OCI-LY1 (cell line): Measurements from ENCODE around the gene NACA.

ENCODE experiments used
- H2AFZ ChIP-seq: fragments of 200-600 bp; sonication (generic), shearing (Covaris generic); 2 replicates; pipeline ENCODE4 v1.6.0; 2014; ENCODE audit warnings: antibody characterized with exemption, mild to moderate bottlenecking, low read length
- H3F3A ChIP-seq: fragments of 200-600 bp; sonication (generic), shearing (Covaris generic); 2 replicates; pipeline ENCODE4 v1.6.0; 2014; ENCODE audit warnings: mild to moderate bottlenecking, antibody characterized with exemption, low read length, moderate library complexity; ENCODE audit not compliant: insufficient read depth
- H3K27ac ChIP-seq: fragments of 200-600 bp; sonication (generic); 2 replicates; pipeline ENCODE4 v1.5.1; 2014; ENCODE audit warnings: low read length, mixed run types, mild to moderate bottlenecking, low read depth; ENCODE audit not compliant: poor library complexity, severe bottlenecking
- H3K27me3 ChIP-seq: fragments of 200-600 bp; sonication (generic); 2 replicates; pipeline ENCODE4 v1.6.0; 2014; ENCODE audit warnings: antibody characterized with exemption, mild to moderate bottlenecking, low read length, moderate library complexity; ENCODE audit not compliant: insufficient read depth
- H3K36me3 ChIP-seq: fragments of 200-600 bp; sonication (generic); 2 replicates; pipeline ENCODE4 v1.6.1; 2014; ENCODE audit warnings: mild to moderate bottlenecking, antibody characterized with exemption, low read length, moderate library complexity, mixed read lengths; ENCODE audit not compliant: insufficient read depth
- H3K4me1 ChIP-seq: fragments of 200-600 bp; sonication (generic); 2 replicates; pipeline ENCODE4 v1.5.1; 2014; ENCODE audit warnings: mild to moderate bottlenecking, low read length, moderate library complexity; ENCODE audit not compliant: insufficient read depth, severe bottlenecking
- H3K4me2 ChIP-seq: fragments of 200-600 bp; sonication (generic), shearing (Covaris generic); 2 replicates; pipeline ENCODE4 v1.6.1; 2014; ENCODE audit warnings: low read length
- H3K4me3 ChIP-seq: fragments of 200-600 bp; sonication (generic); 2 replicates; pipeline ENCODE4 v1.5.1; 2014; ENCODE audit warnings: low read length, low read depth, mild to moderate bottlenecking, mixed read lengths; ENCODE audit not compliant: poor library complexity, severe bottlenecking
- H3K79me2 ChIP-seq: fragments of 200-600 bp; shearing (Covaris generic); 2 replicates; pipeline ENCODE4 v1.6.1; 2016; ENCODE audit warnings: mixed run types, low read length, mixed read lengths; ENCODE audit not compliant: insufficient read depth
- H3K9ac ChIP-seq: fragments of 200-600 bp; sonication (generic), shearing (Covaris generic); 2 replicates; pipeline ENCODE4 v1.6.1; 2014; ENCODE audit warnings: mild to moderate bottlenecking, low read length, mixed read lengths
- H3K9me2 ChIP-seq: fragments of 200-600 bp; sonication (generic), shearing (Covaris generic); 2 replicates; pipeline ENCODE4 v1.6.1; 2014; ENCODE audit warnings: low read depth, mild to moderate bottlenecking, low read length, mixed read lengths
- H3K9me3 ChIP-seq: fragments of 200-600 bp; shearing (Covaris generic); 2 replicates; pipeline ENCODE4 v1.6.1; 2014; ENCODE audit warnings: low read length, mixed read lengths
- H4K20me1 ChIP-seq: fragments of 200-600 bp; sonication (generic), shearing (Covaris generic); 2 replicates; pipeline ENCODE4 v1.6.0; 2016; ENCODE audit warnings: mild to moderate bottlenecking, low read length; ENCODE audit not compliant: insufficient read depth
- EZH2 ChIP-seq: fragments of 200-600 bp; sonication (generic), shearing (Covaris generic); IDR thresholded peaks from 2 replicates; pipeline ENCODE4 v1.8.0; 2017; ENCODE audit warnings: borderline replicate concordance, mixed run types, mild to moderate bottlenecking, antibody characterized with exemption, low read length, moderate library complexity, mixed read lengths
- TF ChIP-seq, protein P1 (sequence below): fragments of 200-600 bp; sonication (generic), shearing (Covaris generic); IDR thresholded peaks from 2 replicates; pipeline ENCODE4 v1.5.1; 2017; ENCODE audit warnings: mild to moderate bottlenecking, antibody characterized with exemption, low read length, moderate library complexity, mixed read lengths

Gene NACA

GRCh38 chr12:56677680-56678079, 47.4 kb downstream of the NACA start:
- H4K20me1 ChIP-seq, result peaks cover 6% of the 10 kb centered on the region; the same call in 1 of the 2 replicates
- no peak overlapping the region for H3K4me3 ChIP-seq
- no peak overlapping the region for H3K9ac ChIP-seq
- H3K79me2 ChIP-seq, result peaks cover 93% of the 10 kb centered on the region
- no peak overlapping the region for H3K4me2 ChIP-seq
- no peaks in the 10 kb centered on the region for H3K27me3 ChIP-seq
- no peaks in the 10 kb centered on the region for H3K9me2 ChIP-seq
- peaks cover 85% of the 10 kb centered on the region for H3K36me3 ChIP-seq
- peaks cover 4% of the 10 kb centered on the region for H3K4me1 ChIP-seq
- no peak for TF ChIP-seq EZH2
- TF ChIP-seq, protein P1, sequence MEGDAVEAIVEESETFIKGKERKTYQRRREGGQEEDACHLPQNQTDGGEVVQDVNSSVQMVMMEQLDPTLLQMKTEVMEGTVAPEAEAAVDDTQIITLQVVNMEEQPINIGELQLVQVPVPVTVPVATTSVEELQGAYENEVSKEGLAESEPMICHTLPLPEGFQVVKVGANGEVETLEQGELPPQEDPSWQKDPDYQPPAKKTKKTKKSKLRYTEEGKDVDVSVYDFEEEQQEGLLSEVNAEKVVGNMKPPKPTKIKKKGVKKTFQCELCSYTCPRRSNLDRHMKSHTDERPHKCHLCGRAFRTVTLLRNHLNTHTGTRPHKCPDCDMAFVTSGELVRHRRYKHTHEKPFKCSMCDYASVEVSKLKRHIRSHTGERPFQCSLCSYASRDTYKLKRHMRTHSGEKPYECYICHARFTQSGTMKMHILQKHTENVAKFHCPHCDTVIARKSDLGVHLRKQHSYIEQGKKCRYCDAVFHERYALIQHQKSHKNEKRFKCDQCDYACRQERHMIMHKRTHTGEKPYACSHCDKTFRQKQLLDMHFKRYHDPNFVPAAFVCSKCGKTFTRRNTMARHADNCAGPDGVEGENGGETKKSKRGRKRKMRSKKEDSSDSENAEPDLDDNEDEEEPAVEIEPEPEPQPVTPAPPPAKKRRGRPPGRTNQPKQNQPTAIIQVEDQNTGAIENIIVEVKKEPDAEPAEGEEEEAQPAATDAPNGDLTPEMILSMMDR, result no peak
- no peak overlapping the region for H2AFZ ChIP-seq
- no peak overlapping the region for H3K27ac ChIP-seq
- H3K9me3 ChIP-seq, result no peaks in the 10 kb centered on the region
- peaks cover 4% of the 10 kb centered on the region; the same call in 1 of the 2 replicates for H3F3A ChIP-seq

- H2AFZ ChIP-seq, result no peak overlapping the region
- TF ChIP-seq, protein P1, result no peak
- TF ChIP-seq EZH2, result no peak
- no peak overlapping the region for H3K27ac ChIP-seq
- H3K9ac ChIP-seq, result no peak overlapping the region
- H3K9me3 ChIP-seq, result no peaks in the 10 kb centered on the region
- H3K9me2 ChIP-seq, result no peaks in the 10 kb centered on the region
- peaks cover 93% of the 10 kb centered on the region for H3K79me2 ChIP-seq
- H3K4me1 ChIP-seq, result peaks cover 4% of the 10 kb centered on the region
- no peak overlapping the region for H3K4me2 ChIP-seq
- peaks cover 85% of the 10 kb centered on the region for H3K36me3 ChIP-seq
- H3K4me3 ChIP-seq, result no peak overlapping the region
- H3K27me3 ChIP-seq, result no peaks in the 10 kb centered on the region
- H4K20me1 ChIP-seq, result peaks cover 6% of the 10 kb centered on the region; the same call in 1 of the 2 replicates
- H3F3A ChIP-seq, result peaks cover 4% of the 10 kb centered on the region; the same call in 1 of the 2 replicates
Observed at GRCh38 chr12:56676851-56677580, 48.1 kb downstream of the NACA start.

- H2AFZ ChIP-seq, result no peak overlapping the region
- H3K4me2 ChIP-seq, result no peak overlapping the region
- H3K9me2 ChIP-seq, result no peaks in the 10 kb centered on the region
- H3K4me3 ChIP-seq, result no peak overlapping the region
- peaks cover 89% of the 10 kb centered on the region for H3K36me3 ChIP-seq
- H3K4me1 ChIP-seq, result no peaks in the 10 kb centered on the region
- H3F3A ChIP-seq, result 0 out of 2 replicates have a peak, but pooled peaks cover 4% of the 10 kb centered on the region
- H4K20me1 ChIP-seq, result 0 out of 2 replicates have a peak, but pooled peaks cover 2% of the 10 kb centered on the region
- no peak overlapping the region for H3K27ac ChIP-seq
- TF ChIP-seq EZH2, result no peak
- H3K27me3 ChIP-seq, result no peaks in the 10 kb centered on the region
- H3K79me2 ChIP-seq, result peaks cover 45% of the 10 kb centered on the region
- H3K9me3 ChIP-seq, result no peaks in the 10 kb centered on the region
- no peak overlapping the region for H3K9ac ChIP-seq
Observed at GRCh38 chr12:56671608-56672007, 53.5 kb downstream of the NACA start.
